Uterus (tissue), 2 donors: ENCODE results near the gene PSMG1.

ENCODE experiments used
- CTCF ChIP-seq, 4 experiments: fragments of 200-600 bp in 2 of 4; fragments of 450-650 bp in 2 of 4; sonication (generic) in 2 of 4; IDR thresholded peaks; one replicate each; pipeline ENCODE4 v1.5.1; 2016 to 2019; ENCODE audit warnings: antibody characterized with exemption in 4 of 4, mild to moderate bottlenecking in 2 of 4, moderate library complexity in 1 of 4
- POLR2A ChIP-seq, 2 donors: fragments of 450-650 bp; IDR thresholded peaks; one replicate each; pipeline ENCODE4 v1.6.1; 2016; ENCODE audit warnings: antibody characterized with exemption in 2 of 2, mild to moderate bottlenecking in 1 of 2, moderate library complexity in 1 of 2

- TF ChIP-seq POLR2A (IDR thresholded peaks at IDR 0.05) (no peak), CTCF (IDR thresholded peaks at IDR 0.05) (no peak)
These were observed 31.8 kb upstream of the PSMG1 start for GRCh38 chr21:39215078-39215477.
